ENCODE data around the gene CNNM4. TPM values are rescaled to one million over a fixed set of nuclear protein-coding genes. Genes with fewer than 3 reads are reported as not detected.

The CNNM4 gene
- total RNA-seq, 4 donors from 2014 or later = 66.5 to 134 (median 85.7) TPM

- 78 to 80% methylated on average over 8 of the region's 8 CpGs for WGBS, 2 donors (ENCODE audit: low coverage in 1 of 2)
- in situ Hi-C loops (cut with MboI; ENCODE audit: low pct_ligation_motif_present in 1 of 4, low pct_unique_long_range_greater_than_20kb in 1 of 4, low sequenced_read_pairs in 3 of 4) = no loop called here
- no peak overlapping the region for H3K4me3 ChIP-seq
- TF ChIP-seq POLR2A (IDR thresholded peaks at IDR 0.05) = no peak
- no peaks in the 10 kb centered on the region for H3K9me3 ChIP-seq
- H3K27ac ChIP-seq = peak overlapping the region in 1 of 4 donors; percentile 8
- peaks cover 0 to 40% (median 15%) of the 10 kb centered on the region in 4 donors for H3K36me3 ChIP-seq
- no peak for DNase-seq
- intact Hi-C loops (cut with DNase I; ENCODE audit: low total_unique reads) = no loop called here
- H3K4me1 ChIP-seq = peaks cover 4 to 27% (median 16%) of the 10 kb centered on the region in 4 donors
- no peaks in the 10 kb centered on the region for H3K27me3 ChIP-seq
Observed at GRCh38 chr2:96734880-96735583, 25.7 kb upstream of the CNNM4 start.

GRCh38 chr2:96737251-96737650 lies 23.5 kb upstream of the CNNM4 start:
- 67 to 100% methylated on average over 1 to 2 of the region's 2 CpGs for WGBS, 2 donors (ENCODE audit: low coverage in 1 of 2)
- H3K9me3 ChIP-seq = no peaks in the 10 kb centered on the region
- TF ChIP-seq EP300 (IDR thresholded peaks at IDR 0.05; ENCODE audit: low read depth) = no peak
- no peak for TF ChIP-seq CTCF (IDR thresholded peaks at IDR 0.05)
- no peak for TF ChIP-seq POLR2A (IDR thresholded peaks at IDR 0.05)
- no peak for TF ChIP-seq POLR2AphosphoS5 (IDR thresholded peaks at IDR 0.05)
- no peak overlapping the region for H3K27ac ChIP-seq
- H3K27me3 ChIP-seq = no peaks in the 10 kb centered on the region
- no peak overlapping the region for H3K4me3 ChIP-seq
- DNase-seq = no peak
- H3K4me1 ChIP-seq = peaks cover 7 to 35% (median 19%) of the 10 kb centered on the region in 4 donors
- peaks cover 0 to 24% (median 11%) of the 10 kb centered on the region in 4 donors for H3K36me3 ChIP-seq
- intact Hi-C loops (cut with DNase I; ENCODE audit: low total_unique reads) (no loop called here), in situ Hi-C loops (cut with MboI; ENCODE audit: low pct_ligation_motif_present in 1 of 4, low pct_unique_long_range_greater_than_20kb in 1 of 4, low sequenced_read_pairs in 3 of 4) (no loop called here)

- WGBS, 2 donors (ENCODE audit: low coverage in 1 of 2) = 48 to 50% methylated on average over 1 to 2 of the region's 2 CpGs
- DNase-seq = no peak
- Histone ChIP-seq H3K4me3 (no peak overlapping the region), H3K9me3 (no peaks in the 10 kb centered on the region), H3K4me1 (peaks cover 7 to 35% (median 19%) of the 10 kb centered on the region in 4 donors), H3K36me3 (peaks cover 0 to 18% (median 8%) of the 10 kb centered on the region in 4 donors), H3K27me3 (no peaks in the 10 kb centered on the region), H3K27ac (no peak overlapping the region)
- intact Hi-C loops (cut with DNase I; ENCODE audit: low total_unique reads) = no loop called here
- TF ChIP-seq CTCF (IDR thresholded peaks at IDR 0.05) = no peak
- in situ Hi-C loops (cut with MboI; ENCODE audit: low pct_ligation_motif_present in 1 of 4, low pct_unique_long_range_greater_than_20kb in 1 of 4, low sequenced_read_pairs in 3 of 4) = no loop called here
Observed at GRCh38 chr2:96737831-96738230, 22.9 kb upstream of the CNNM4 start.

- TF ChIP-seq CTCF (IDR thresholded peaks at IDR 0.05) = no peak
- TF ChIP-seq EP300 (IDR thresholded peaks at IDR 0.05; ENCODE audit: low read depth) = no peak
- no peak for TF ChIP-seq POLR2A (IDR thresholded peaks at IDR 0.05)
- no peak for TF ChIP-seq POLR2AphosphoS5 (IDR thresholded peaks at IDR 0.05)
- Histone ChIP-seq H3K27me3 (no peaks in the 10 kb centered on the region), H3K4me1 (peaks cover 7 to 35% (median 19%) of the 10 kb centered on the region in 4 donors), H3K9me3 (no peaks in the 10 kb centered on the region), H3K36me3 (peaks cover 0 to 5% (median 2%) of the 10 kb centered on the region in 4 donors), H3K4me3 (peak overlapping the region; percentile 66 to 95 (median 82)), H3K27ac (peak overlapping the region; percentile 74 to 91 (median 86))
- WGBS, 2 donors (ENCODE audit: low coverage in 1 of 2) = 0 to 7% methylated on average over 2 to 4 of the region's 4 CpGs
- no peak for DNase-seq
- intact Hi-C loops (cut with DNase I; ENCODE audit: low total_unique reads) = no loop called here
- in situ Hi-C loops (cut with MboI; ENCODE audit: low pct_ligation_motif_present in 1 of 4, low pct_unique_long_range_greater_than_20kb in 1 of 4, low sequenced_read_pairs in 3 of 4) = no loop called here
Observed at GRCh38 chr2:96739076-96739632, 21.5 kb upstream of the CNNM4 start.
